Germinal center (tissue), 1 donor: ENCODE measurements around the gene WFIKKN2.
"Not testable (repeated sequence)": the region's sequence is repeated elsewhere in the genome, so short reads cannot be mapped to it uniquely, and the experiment has no call there.

Experiments
- DNase-seq: peaks from one replicate; pipeline ENCODE4 v3.0.0; 2012; ENCODE audit warnings: mixed read lengths, low spot score

WFIKKN2 gene

DNA sequence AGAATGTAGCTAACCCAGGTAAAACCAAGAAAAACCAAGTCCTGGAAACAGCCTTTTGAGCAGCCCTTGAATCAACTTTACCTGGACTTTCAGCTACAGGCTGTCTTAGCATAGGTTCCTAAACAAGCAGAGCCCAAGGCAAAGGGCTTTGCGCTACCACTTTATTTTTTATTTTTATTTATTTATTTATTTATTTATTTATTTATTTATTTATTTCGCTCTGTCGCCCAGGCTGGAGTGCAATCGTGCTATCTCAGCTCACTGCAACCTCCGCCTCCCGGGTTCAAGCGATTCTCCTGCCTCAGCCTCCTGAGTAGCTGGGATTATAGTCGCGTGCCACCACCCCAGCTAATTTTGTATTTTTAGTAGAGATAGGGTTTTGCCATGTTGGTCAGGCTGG is 41.7 kb downstream of the WFIKKN2 start:
- DNase-seq, result not testable (repeated sequence)

DNA sequence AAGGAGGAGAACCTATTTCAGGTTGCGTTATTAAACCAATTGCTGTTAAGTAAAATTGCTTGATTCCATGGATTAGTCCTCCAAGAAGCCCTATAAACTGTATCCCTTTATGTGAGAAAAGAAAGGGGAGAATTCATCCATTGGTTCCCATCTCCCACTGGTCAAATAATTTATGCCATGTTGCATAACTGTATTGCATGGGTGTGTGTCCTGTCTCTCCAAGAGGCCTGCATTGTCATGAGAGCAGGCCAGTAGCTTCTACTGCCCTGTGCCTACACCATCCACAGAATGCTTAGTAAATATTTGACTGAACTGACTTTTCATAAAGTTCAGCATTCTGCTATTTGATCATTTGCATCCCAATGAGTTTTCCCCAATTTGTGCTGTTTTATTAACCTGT is 42.5 kb downstream of the WFIKKN2 start:
- no peak for DNase-seq

DNA sequence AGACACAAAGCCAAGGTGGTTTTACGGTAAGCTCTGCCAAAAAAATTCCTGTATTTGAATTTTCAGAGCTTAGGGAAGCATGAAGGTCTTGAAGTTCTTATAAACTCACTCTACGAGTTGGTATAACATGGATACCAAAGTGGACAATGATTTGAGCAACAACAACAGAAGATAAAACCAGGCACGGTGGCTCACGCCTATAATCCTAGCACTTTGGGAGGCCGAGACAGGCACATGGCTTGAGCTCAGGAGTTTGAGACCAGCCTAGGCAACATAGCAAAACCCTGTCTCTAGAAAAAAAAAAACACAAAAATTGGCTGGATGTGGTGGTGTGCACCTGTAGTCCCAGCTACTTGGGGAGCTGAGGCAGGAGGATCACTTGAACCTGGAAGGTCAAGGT is 43.7 kb downstream of the WFIKKN2 start:
- no peak for DNase-seq

DNA sequence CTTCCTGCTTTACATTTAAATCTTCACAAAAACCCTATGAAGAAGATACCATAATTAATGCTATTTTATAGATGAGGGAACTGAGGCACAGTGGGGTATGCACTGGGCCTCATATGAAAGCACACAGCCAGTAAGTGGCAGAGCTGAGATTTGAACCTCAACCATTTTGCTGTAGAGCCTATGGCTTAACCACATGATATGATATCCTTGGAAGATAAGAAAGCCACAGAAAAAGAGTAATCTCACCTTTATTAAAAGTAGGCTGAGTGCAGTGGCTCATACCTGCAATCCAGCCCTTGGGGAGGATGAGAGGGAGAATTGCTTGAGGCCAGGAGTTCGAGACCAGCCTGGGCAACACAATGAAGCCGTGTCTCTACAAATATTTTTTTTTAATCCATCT is 45.8 kb downstream of the WFIKKN2 start:
- DNase-seq, result no peak

DNA sequence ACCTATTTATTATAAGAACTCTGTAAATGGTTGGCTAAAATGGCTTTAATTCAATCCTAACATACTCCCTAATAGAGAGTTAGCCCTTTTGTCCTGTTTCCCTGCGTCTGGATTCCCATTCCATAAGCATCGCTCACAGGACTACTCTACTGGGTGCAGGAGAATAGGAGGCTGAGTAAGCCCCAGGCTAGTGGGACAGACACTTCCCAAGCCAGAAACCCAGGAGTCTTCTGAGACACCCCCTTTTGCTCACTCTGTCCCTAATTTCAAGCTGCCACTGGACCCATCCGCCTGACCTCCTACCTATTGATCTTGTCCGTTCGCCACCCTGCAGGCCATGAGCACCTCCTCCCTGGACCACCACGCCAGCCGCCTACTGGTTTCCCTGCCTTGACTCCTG is 47.5 kb downstream of the WFIKKN2 start:
- no peak for DNase-seq

DNA sequence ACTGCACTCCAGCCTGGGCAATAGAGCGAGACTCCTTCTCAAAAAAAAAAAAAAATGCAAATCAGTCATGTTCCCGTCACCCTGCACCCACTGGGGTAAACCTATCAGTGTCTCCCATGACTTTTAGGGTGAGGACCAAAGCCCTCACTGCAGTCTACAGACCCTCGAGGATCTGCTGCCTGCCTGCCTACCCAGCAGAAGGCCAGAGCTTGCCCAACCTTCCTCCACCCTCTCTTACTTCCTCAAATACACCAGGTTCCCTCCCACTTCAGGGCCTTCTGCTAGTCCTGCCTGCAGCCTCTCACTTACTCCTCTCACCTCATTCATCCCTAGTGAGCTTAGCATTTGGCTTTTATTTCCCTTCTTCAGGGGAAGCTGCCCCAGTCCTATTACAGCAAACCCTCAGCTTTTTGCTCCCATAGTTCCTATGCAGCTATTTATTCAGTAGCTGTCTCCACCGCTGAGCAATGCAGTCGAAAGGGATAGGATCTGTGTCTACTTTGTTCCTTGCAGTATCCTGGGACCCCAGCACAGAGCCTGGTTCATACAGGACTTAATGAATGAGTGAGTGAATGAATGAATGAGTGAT is 48.6 kb downstream of the WFIKKN2 start:
- DNase-seq, result peak; percentile 36

DNA sequence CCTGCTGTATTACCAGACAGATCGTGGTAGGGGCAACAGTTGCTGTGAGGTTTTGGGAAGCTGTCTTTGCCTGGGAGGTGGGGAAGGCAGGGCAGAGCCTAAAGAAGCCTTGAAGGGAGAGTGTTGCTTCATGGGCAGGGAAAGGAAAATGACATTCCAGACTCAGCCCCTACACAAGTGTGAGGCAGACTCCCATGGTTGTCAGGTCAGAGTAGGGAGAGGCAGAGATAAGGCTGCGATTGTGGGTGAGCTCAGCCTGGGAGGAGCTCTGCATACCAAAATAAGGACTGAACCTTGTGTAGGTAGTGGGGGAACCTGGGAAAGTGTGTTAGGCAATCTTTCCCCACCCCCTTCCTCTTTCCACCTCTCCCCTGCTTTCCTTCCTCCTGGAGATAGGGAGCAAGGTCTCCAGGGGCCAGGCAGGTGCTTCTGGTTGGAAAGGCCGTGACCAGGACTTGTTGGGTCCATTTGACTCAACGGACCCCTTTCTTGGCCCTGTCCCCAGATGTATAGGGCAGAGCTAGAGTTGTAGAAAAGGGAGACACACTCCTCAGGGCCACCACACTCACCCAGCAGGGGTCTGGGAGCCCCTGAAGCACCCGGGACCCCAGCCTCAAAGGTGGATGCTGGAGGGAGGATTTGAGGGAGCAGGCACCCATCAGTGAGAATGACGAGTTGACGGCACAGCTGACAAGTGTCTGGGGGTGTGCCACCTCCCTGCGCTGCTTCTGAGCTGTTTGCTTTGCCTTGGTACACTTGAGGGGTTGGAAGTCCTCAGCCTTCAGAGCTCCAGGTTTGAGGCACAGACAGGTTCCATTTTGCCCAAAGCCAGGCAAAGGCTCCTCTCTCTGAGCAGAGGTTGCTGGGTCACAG is 49.3 kb downstream of the WFIKKN2 start:
- no peak for DNase-seq

DNA sequence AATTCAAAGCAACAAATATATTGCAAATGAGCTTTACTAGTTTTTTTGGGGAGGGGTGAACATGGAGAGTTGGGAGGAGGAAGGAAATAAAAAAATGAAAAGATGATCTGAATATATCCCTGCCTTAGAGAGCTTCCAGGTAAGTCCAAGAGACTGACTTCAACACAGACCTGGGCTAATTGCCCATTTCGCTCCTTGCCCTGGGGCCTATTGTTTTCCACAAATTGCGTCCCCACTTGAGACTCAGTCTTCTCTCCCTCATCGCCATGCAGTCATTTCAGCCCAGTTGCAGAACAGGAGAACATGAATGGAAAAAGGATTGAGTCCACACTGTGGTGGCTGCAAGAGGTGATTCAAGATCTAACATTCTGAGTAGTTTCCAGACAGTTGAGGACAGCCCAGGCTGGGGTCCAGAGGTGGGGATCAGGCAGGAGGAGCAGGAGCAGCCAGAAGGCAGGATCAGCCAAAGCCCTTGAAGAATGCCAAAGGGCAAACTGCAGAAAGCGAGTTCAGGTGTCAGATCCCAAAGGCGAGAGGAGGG is 52.4 kb downstream of the WFIKKN2 start:
- DNase-seq, result no peak

DNA sequence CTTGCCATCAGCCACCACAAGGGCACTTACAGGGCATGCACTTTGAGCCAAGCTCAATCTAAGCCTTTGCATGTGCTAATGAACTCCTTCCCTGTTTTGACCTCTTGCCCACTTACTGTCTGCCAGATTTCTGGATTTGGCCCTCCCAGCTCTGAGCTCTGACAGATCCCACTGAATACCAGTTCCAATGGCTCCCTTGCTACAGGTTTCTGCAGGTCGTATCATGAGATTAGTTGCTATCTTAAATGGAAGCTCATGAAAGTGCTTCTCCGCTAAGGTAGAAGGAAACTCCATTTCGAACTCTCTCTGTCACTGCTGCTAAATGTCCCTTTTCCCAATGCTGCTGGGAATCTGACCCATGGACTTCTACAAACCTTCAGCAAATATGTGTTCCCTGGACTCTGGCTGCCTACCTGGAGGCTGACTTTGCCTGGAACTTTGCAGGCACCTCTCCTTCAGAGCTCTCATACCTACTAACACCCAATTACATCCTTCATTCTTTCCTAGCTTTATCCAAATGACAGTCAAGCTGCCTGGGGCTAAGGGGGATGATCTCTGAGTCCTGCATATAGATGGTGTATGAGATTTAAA is 54.2 kb downstream of the WFIKKN2 start:
- no peak for DNase-seq

DNA sequence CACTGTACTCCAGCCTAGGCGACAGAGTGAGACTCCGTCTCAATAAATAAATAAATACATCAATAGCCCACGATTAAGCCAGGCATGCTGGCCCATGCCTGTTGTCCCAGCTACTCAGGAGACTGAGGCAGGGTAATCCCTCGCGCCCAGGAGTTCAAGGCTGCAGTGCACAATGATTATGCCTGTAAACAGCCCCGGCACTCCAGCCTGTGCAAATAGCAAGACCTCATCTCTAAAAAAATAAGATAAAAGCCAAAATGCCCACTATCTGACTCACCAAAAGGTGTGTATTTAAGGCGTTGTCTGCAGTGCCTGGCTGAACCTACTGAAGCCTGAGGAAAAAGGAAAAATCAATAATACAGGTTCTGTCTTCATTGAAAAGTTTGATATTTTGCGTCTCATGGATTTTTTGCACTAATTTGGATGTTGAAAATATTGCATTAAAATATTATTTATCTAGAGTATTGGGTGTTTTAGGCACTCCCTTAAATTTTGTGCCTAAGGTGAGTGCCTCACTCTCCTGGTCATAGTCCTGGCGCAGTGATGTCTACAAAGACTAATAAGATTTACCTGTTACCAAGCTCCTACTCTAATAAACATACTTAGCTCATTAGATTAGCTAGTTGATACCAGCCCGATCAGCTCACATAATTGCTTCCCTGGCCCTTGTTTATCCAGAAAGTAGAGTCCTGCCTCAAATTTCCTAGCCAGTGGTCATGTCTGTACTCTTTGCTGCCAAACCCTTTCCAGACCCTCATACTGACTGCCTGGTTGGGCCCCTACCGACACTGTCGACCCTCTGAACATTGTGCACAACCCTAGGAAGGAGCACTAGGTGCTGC is 55.5 kb downstream of the WFIKKN2 start:
- no peak for DNase-seq

DNA sequence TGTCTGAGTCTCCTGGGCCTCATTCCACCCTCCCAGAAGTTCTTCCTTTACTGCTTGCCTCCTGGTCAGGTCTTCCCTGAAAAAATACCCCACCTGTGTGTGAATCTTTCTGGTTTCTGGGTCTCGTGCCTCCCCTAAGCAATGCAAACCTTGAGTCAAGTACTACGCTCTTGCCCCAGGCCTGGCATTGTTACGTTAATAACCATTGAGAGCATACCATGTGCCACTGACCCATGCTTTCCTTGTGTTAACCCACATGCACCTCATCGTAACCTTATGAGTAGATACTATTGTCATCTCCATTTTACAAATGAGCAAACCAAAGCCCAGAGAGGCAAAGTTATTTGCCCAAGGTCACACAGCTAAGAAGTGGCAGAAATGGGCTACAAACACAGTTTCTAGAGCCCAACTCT is 56.2 kb downstream of the WFIKKN2 start:
- no peak for DNase-seq
